Breast epithelium (tissue), 3 donors: ENCODE measurements around the gene POLR2L.

ENCODE experiments used
- POLR2A ChIP-seq: fragments of 450-650 bp; IDR thresholded peaks from one replicate; pipeline ENCODE4 v1.6.1; 2016; ENCODE audit warnings: antibody characterized with exemption, mild to moderate bottlenecking, moderate library complexity
- POLR2AphosphoS5 ChIP-seq, 3 donors: sonication (generic); formaldehyde crosslinking; IDR thresholded peaks; one replicate each; pipeline ENCODE4 v1.6.1; 2017; ENCODE audit warnings: antibody characterized with exemption in 3 of 3

DNA sequence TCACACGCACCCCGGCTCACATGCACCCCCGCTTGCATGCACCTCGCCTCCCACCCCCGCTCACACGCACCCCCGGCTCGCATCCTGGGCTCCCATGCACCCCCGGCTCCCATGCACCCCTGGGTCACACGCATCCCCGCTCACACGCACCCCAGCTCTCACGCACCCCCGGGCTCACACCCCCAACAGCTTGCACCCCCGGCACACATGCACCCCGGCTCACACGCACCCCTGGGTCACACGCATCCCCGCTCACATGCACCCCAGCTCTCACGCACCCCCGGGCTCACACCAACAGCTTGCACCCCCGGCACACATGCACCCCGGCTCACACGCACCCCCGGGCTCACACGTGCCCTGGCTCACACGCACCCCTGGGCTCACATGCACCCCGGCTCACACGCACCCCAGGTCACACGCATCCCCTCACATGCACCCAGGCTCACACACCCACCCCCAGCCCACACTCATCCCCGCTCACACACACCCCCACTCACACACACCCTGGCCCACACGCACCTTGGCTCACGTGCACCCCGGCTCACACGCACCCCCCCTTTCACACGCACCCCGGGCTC, 16.5 kb upstream of the POLR2L start:
- no peak for TF ChIP-seq POLR2AphosphoS5 (IDR thresholded peaks at IDR 0.05)
- TF ChIP-seq POLR2A, result no peak
